K562 (cell line): ENCODE measurements around the gene FAM184B. TPM values are rescaled to one million over a fixed set of nuclear protein-coding genes. Genes with fewer than 3 reads are reported as not detected.

ENCODE experiments used
- ATAC-seq: fragments of 200-7000 bp; cut with Tn5 transposase; 3 replicates; pipeline ENCODE4 v1.9.1; 2020; ENCODE audit warnings: moderate library complexity
- BruUV-seq: library from RNA; stranded (reverse); fragments of 400-500 nt; replicated peaks from 2 replicates; lab custom pipeline; 2021; lab: Mats Ljungman, UMichigan
- CTCF ChIA-PET: fragments of 300-600 bp; formaldehyde crosslinking; extraction: SDS; loops from one replicate; lab custom pipeline; 2021; ENCODE audit warnings: low intra/inter-chr PET ratio; lab: Yijun Ruan, JAX
- POLR2A ChIA-PET: fragments of 300-600, 350-650 bp; sonication (Branson Sonifier 250); formaldehyde crosslinking; extraction: SDS; loops from one replicate; lab custom pipeline; 2021; ENCODE audit warnings: antibody characterized with exemption, inconsistent platforms; lab: Yijun Ruan, JAX
- DNase-seq, 4 experiments: peaks; one replicate each; pipeline versions ENCODE4 v3.0.0 to v3.0.0-alpha.2; 2011 to 2018; ENCODE audit warnings: low spot score in 3 of 4, mixed read lengths in 3 of 4; ENCODE audit errors: extremely low read depth in 1 of 4
- FAIRE-seq: peaks from 2 replicates; lab custom pipeline; 2011; peaks lifted over from hg19 to GRCh38; lab: Jason Lieb, UNC
- H2AFZ ChIP-seq: 2 replicates; pipeline ENCODE4 v1.6.0; 2011; ENCODE audit warnings: low read depth, low read length, control low read depth, inconsistent platforms
- H3K27ac ChIP-seq: fragments of 200-600 bp; 3 replicates; pipeline ENCODE4 v1.8.0; 2011; ENCODE audit warnings: low read depth, mild to moderate bottlenecking, control low read depth, inconsistent platforms, low read length, moderate library complexity, mixed read lengths; ENCODE audit errors: extremely low read depth
- H3K27me3 ChIP-seq, 2 experiments: fragments of 300-600 bp in 1 of 2; 2 replicates in 1 of 2; 3 replicates in 1 of 2; pipeline versions ENCODE4 v1.6.0 to v1.8.0; 2011; ENCODE audit warnings: inconsistent platforms in 2 of 2, low read length in 2 of 2, mild to moderate bottlenecking in 1 of 2, mixed read lengths in 1 of 2, moderate library complexity in 1 of 2; ENCODE audit not compliant: control insufficient read depth in 2 of 2, insufficient read depth in 2 of 2
- H3K36me3 ChIP-seq: fragments of 300-600 bp; 3 replicates; pipeline ENCODE4 v1.8.0; 2011; ENCODE audit warnings: mild to moderate bottlenecking, low read length, inconsistent platforms; ENCODE audit not compliant: control insufficient read depth, insufficient read depth
- H3K4me1 ChIP-seq, 2 experiments: fragments of 200-600 bp in 1 of 2; replicated peaks in 1 of 2; 2 replicates in 1 of 2; 3 replicates in 1 of 2; pipeline versions ENCODE4 v1.5.1 to v1.8.0; 2011; ENCODE audit warnings: inconsistent platforms in 2 of 2, low read length in 2 of 2, mild to moderate bottlenecking in 1 of 2, mixed read lengths in 1 of 2, moderate library complexity in 1 of 2; ENCODE audit not compliant: control insufficient read depth in 2 of 2, insufficient read depth in 2 of 2
- H3K4me2 ChIP-seq: 2 replicates; pipeline ENCODE4 v1.6.1; 2011; ENCODE audit warnings: low read length, control low read depth, inconsistent platforms, mixed read lengths; ENCODE audit not compliant: insufficient read depth
- H3K4me3 ChIP-seq: fragments of 200-600 bp; sonication (generic), shearing (Covaris generic); 2 replicates; pipeline ENCODE4 v1.5.1; 2016; ENCODE audit warnings: control low read depth, inconsistent platforms
- H3K79me2 ChIP-seq: fragments of 200-600 bp; 3 replicates; pipeline ENCODE4 v1.8.0; 2011; ENCODE audit warnings: low read length, inconsistent platforms; ENCODE audit not compliant: control insufficient read depth, insufficient read depth
- H3K9ac ChIP-seq, 2 experiments: 2 replicates each; pipeline versions ENCODE4 v1.6.0 to v1.6.1; 2011; ENCODE audit warnings: low read depth in 2 of 2, low read length in 2 of 2, control low read depth in 1 of 2, inconsistent platforms in 1 of 2, mild to moderate bottlenecking in 1 of 2, mixed read lengths in 1 of 2; ENCODE audit not compliant: insufficient read depth in 1 of 2
- H3K9me1 ChIP-seq: one replicate; pipeline ENCODE4 v1.6.0; 2011; ENCODE audit warnings: inconsistent platforms, mild to moderate bottlenecking, low read length, moderate library complexity; ENCODE audit not compliant: control insufficient read depth, insufficient read depth
- H3K9me3 ChIP-seq: replicated peaks from 2 replicates; pipeline ENCODE4 v1.5.1; 2011; ENCODE audit warnings: low read depth, low read length, inconsistent platforms; ENCODE audit not compliant: control insufficient read depth, insufficient read depth
- H4K20me1 ChIP-seq: replicated peaks from 2 replicates; pipeline ENCODE4 v1.6.1; 2011; ENCODE audit warnings: low read length, inconsistent platforms, mixed read lengths; ENCODE audit not compliant: control insufficient read depth, insufficient read depth
- NCOR1 ChIP-seq: fragments of 450-650 bp; IDR thresholded peaks from 2 replicates; pipeline ENCODE4 v1.6.1; 2016; ENCODE audit warnings: mild to moderate bottlenecking, moderate library complexity
- NUFIP1 ChIP-seq: fragments of 450-650 bp; IDR thresholded peaks from 2 replicates; pipeline ENCODE4 v1.6.1; 2018; ENCODE audit not compliant: partially characterized antibody
- ZNF23 ChIP-seq: fragments of 250-450 bp; sonication (Bioruptor Pico); IDR thresholded peaks from 2 replicates; pipeline ENCODE4 v1.4.0; 2020; ENCODE audit warnings: mild to moderate bottlenecking
- WGBS: fragments of 100-300 bp; shearing (Covaris generic); methylation state at CpG from one replicate; pipeline ENCODE4 v1.1.6; 2016; ENCODE audit warnings: low coverage, mixed read lengths; ENCODE audit not compliant: insufficient coverage; ENCODE audit errors: missing lambda C conversion rate; 5-methylcytosine and 5-hydroxymethylcytosine counted together
- in situ Hi-C: fragments of 300-500 bp; cut with MboI; formaldehyde crosslinking; loops from 4 replicates; pipeline ENCODE4 v1.15.0; 2018; ENCODE audit warnings: inconsistent platforms, mixed read lengths
- intact Hi-C: fragments of 100-400 bp; cut with micrococcal nuclease; formaldehyde crosslinking; loops from 2 replicates; pipeline ENCODE4 v1.14.2; 2022
- polyA plus RNA-seq, 8 experiments: library from polyadenylated mRNA; depleted of rRNA in 4 of 8; stranded (reverse) in 5 of 8; unstranded in 3 of 8; fragments of >200 nt; fragmentation: Nextera tagmentation in 2 of 8; fragmentation: Illumina TruSeq in 1 of 8; extraction: Ambion mirVana in 2 of 8; extraction: Trizol in 1 of 8; gene quantifications; 2 replicates each; pipeline versions ENCODE4 v1.2.1 to v1.2.3, GENCODE V29; 2011 to 2014; ENCODE audit warnings: inconsistent platforms in 1 of 8, missing spikeins in 1 of 8
- total RNA-seq, 7 experiments: library from RNA; depleted of rRNA in 6 of 7; stranded (reverse); fragments of >200 nt in 6 of 7; fragmentation: Illumina TruSeq in 2 of 7; extraction: Trizol in 2 of 7; gene quantifications; 2 replicates each; pipeline versions ENCODE4 v1.2.1 to v1.2.3, GENCODE V29; 2011 to 2021; ENCODE audit warnings: low replicate concordance in 1 of 7
- TF ChIP-seq, protein P1 (sequence below): sonication (generic); formaldehyde crosslinking; IDR thresholded peaks from 2 replicates; pipeline ENCODE4 v1.4.0; 2020; ENCODE audit warnings: mild to moderate bottlenecking, missing genetic modification reagents
- TF ChIP-seq, protein P2 (sequence below), 3 experiments: fragments of 200-800 bp in 1 of 3; fragments of 250-450 bp in 1 of 3; fragments of 450-650 bp in 1 of 3; sonication (Bioruptor Pico) in 1 of 3; sonication (Bioruptor generic) in 1 of 3; formaldehyde crosslinking in 1 of 3; IDR thresholded peaks; 2 replicates each; pipeline versions ENCODE4 v1.6.1 to v1.8.0; 2016 to 2022; ENCODE audit warnings: mild to moderate bottlenecking in 2 of 3, missing genetic modification characterization in 2 of 3, missing compliant biosample characterization in 1 of 3, moderate library complexity in 1 of 3
- TF ChIP-seq, protein P3 (sequence below): fragments of 450-650 bp; formaldehyde crosslinking; IDR thresholded peaks from 2 replicates; pipeline ENCODE4 v1.4.0; 2022; ENCODE audit warnings: missing genetic modification characterization
- TF ChIP-seq, protein P4 (sequence below): fragments of 250-450 bp; sonication (Bioruptor Pico); IDR thresholded peaks from 2 replicates; pipeline ENCODE4 v1.8.0; 2021; ENCODE audit warnings: moderate library complexity, mild to moderate bottlenecking, inconsistent platforms

The FAM184B gene
- total and polyA plus RNA-seq, 9 of the 15 experiments (the other 6 are each of a cell fraction or from before 2014, with no cell fraction given), result not detected

DNA sequence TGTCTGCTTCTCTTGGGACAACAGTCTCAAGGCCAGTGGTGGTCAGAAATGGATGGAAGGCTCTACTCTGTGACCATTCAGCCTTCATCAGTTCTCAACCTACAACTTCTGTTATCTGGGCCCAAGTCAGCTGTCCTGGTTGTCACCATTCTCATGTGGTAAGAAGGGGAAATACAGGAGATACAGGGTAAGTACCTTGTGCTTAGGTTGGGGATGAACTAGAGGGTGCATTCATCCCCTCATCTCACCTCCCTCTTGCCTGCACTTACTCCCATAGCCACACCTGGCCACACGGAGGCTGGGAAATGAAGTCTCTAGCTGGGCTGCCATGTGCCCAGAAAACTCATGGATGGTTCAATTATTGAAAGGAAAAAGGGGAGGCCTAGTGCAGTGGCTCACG, 44.9 kb downstream of the FAM184B start:
- WGBS, result 0% methylated on average over 2 of the region's 2 CpGs
- H3K9ac ChIP-seq, result no peak overlapping the region
- POLR2A ChIA-PET, result no interaction called here
- no peak for TF ChIP-seq NUFIP1
- TF ChIP-seq, protein P1, sequence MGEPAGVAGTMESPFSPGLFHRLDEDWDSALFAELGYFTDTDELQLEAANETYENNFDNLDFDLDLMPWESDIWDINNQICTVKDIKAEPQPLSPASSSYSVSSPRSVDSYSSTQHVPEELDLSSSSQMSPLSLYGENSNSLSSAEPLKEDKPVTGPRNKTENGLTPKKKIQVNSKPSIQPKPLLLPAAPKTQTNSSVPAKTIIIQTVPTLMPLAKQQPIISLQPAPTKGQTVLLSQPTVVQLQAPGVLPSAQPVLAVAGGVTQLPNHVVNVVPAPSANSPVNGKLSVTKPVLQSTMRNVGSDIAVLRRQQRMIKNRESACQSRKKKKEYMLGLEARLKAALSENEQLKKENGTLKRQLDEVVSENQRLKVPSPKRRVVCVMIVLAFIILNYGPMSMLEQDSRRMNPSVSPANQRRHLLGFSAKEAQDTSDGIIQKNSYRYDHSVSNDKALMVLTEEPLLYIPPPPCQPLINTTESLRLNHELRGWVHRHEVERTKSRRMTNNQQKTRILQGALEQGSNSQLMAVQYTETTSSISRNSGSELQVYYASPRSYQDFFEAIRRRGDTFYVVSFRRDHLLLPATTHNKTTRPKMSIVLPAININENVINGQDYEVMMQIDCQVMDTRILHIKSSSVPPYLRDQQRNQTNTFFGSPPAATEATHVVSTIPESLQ (CRISPR knock-in tag), result no peak
- no peak for TF ChIP-seq ZNF23 (CRISPR knock-in tag)
- TF ChIP-seq NCOR1, result no peak
- TF ChIP-seq, protein P2, sequence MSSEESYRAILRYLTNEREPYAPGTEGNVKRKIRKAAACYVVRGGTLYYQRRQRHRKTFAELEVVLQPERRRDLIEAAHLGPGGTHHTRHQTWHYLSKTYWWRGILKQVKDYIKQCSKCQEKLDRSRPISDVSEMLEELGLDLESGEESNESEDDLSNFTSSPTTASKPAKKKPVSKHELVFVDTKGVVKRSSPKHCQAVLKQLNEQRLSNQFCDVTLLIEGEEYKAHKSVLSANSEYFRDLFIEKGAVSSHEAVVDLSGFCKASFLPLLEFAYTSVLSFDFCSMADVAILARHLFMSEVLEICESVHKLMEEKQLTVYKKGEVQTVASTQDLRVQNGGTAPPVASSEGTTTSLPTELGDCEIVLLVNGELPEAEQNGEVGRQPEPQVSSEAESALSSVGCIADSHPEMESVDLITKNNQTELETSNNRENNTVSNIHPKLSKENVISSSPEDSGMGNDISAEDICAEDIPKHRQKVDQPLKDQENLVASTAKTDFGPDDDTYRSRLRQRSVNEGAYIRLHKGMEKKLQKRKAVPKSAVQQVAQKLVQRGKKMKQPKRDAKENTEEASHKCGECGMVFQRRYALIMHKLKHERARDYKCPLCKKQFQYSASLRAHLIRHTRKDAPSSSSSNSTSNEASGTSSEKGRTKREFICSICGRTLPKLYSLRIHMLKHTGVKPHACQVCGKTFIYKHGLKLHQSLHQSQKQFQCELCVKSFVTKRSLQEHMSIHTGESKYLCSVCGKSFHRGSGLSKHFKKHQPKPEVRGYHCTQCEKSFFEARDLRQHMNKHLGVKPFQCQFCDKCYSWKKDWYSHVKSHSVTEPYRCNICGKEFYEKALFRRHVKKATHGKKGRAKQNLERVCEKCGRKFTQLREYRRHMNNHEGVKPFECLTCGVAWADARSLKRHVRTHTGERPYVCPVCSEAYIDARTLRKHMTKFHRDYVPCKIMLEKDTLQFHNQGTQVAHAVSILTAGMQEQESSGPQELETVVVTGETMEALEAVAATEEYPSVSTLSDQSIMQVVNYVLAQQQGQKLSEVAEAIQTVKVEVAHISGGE (CRISPR knock-in tag; IDR thresholded peaks at IDR 0.05), result no peak
- TF ChIP-seq, protein P3, sequence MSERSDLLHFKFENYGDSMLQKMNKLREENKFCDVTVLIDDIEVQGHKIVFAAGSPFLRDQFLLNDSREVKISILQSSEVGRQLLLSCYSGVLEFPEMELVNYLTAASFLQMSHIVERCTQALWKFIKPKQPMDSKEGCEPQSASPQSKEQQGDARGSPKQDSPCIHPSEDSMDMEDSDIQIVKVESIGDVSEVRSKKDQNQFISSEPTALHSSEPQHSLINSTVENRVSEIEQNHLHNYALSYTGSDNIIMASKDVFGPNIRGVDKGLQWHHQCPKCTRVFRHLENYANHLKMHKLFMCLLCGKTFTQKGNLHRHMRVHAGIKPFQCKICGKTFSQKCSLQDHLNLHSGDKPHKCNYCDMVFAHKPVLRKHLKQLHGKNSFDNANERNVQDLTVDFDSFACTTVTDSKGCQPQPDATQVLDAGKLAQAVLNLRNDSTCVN (CRISPR knock-in tag), result no peak
- TF ChIP-seq, protein P4, sequence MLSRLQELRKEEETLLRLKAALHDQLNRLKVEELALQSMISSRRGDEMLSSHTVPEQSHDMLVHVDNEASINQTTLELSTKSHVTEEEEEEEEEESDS (CRISPR knock-in tag), result no peak

More for the DNA sequence above, 44.9 kb downstream of the FAM184B start:
- ATAC-seq, result peak; percentile 32; the same call in 1 of the 3 replicates
- Histone ChIP-seq H3K79me2 (no peaks in the 10 kb centered on the region), H3K9me3 (no peaks in the 10 kb centered on the region), H2AFZ (no peak overlapping the region), H3K27me3 (0 out of 5 replicates have a peak, but pooled peaks cover 3 to 4% of the 10 kb centered on the region in 2 experiments), H4K20me1 (no peaks in the 10 kb centered on the region; the same call in 1 of the 2 replicates), H3K36me3 (no peaks in the 10 kb centered on the region), H3K4me1 (no peaks in the 10 kb centered on the region), H3K27ac (no peak overlapping the region), H3K9me1 (no peaks in the 10 kb centered on the region), H3K4me3 (no peak overlapping the region), H3K4me2 (no peak overlapping the region)
- in situ Hi-C loops (no loop called here), intact Hi-C loops (no loop called here)
- no peak for FAIRE-seq
- no TSS peak for BruUV-seq
- DNase-seq, result no peak
- CTCF ChIA-PET, result no interaction called here
